Measurements from ENCODE around the gene PAK2.
"Not testable (repeated sequence)": the region's sequence is repeated elsewhere in the genome, so short reads cannot be mapped to it uniquely, and the experiment has no call there.

Gene PAK2

GRCh38 chr3:196843435-196844110 lies 103.9 kb downstream of the PAK2 start:
- DNase-seq (ENCODE audit: low spot score) = no peak

DNA sequence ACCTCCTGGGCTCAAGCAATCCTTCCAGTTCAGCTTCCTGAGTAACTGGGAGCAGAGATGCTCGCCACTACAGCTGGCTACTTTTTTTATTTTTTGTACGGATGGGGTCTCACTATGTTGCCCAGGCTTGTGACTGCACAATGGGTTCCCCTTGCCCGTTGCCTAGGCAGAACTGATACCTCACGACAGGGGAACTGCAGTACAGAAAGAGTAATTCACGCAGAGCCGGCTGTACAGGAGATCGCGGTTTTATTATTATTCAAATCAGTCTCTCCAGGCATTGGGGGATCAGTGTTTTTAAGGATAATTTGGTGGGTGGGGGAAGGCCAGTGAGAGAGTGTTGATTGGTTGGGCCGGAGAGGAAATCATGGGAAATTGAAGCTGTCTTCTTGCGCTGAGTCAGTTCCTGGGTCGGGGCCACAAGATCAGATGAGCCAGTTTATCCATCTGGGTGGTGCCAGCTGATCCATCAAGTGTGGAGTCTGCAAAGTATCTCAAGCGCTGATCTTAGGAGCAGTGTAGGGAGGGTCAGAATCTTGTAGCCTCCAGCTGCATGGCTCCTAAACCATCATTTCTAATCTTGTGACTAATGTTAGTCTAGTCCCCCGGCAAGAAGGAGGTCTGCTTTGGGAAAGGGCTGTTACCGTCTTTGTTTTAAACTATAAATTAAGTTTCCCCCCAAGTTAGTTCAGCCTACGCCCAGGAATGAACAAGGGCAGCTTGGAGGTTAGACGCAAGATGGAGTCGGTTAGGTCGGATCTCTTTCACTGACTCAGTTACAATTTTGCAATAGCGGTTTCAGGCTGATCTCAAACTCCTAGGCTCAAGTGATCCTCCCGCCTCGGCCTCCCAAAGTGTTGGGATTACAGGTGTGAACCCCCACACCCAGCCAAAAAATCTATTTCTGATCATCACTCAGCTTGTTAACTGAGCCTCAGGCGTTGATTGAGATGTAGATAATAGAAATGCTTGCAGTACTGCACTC lies 104.9 kb downstream of the PAK2 start:
- DNase-seq (ENCODE audit: low spot score) = not testable (repeated sequence)

- not testable (repeated sequence) for DNase-seq (ENCODE audit: low spot score)
Measured at GRCh38 chr3:196848375-196848774, 108.7 kb downstream of the PAK2 start.

GRCh38 chr3:196849180-196849741 lies 109.6 kb downstream of the PAK2 start:
- no peak for DNase-seq (ENCODE audit: low spot score)

DNA sequence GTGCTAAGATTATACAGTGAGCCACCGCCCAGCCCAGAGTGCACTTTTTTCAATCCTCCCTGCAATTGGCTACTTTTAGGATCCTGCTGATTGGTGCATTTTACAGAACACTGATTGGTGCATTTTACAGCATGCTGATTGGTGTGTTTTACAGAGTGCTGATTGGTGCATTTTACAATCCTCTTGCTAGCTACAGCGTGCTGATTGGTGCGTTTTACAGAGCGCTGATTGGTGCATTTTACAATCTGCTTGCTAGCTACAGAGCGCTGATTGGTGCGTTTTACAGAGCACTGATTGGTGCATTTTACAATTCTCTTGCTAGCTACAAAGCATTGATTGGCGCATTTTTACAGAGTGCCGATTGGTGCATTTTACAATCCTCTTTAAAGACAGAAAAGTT lies 123.3 kb downstream of the PAK2 start:
- not testable (repeated sequence) for DNase-seq (ENCODE audit: low spot score)

- DNase-seq (ENCODE audit: low spot score) = no peak
Measured at GRCh38 chr3:196867155-196867506, 127.5 kb downstream of the PAK2 start.

DNA sequence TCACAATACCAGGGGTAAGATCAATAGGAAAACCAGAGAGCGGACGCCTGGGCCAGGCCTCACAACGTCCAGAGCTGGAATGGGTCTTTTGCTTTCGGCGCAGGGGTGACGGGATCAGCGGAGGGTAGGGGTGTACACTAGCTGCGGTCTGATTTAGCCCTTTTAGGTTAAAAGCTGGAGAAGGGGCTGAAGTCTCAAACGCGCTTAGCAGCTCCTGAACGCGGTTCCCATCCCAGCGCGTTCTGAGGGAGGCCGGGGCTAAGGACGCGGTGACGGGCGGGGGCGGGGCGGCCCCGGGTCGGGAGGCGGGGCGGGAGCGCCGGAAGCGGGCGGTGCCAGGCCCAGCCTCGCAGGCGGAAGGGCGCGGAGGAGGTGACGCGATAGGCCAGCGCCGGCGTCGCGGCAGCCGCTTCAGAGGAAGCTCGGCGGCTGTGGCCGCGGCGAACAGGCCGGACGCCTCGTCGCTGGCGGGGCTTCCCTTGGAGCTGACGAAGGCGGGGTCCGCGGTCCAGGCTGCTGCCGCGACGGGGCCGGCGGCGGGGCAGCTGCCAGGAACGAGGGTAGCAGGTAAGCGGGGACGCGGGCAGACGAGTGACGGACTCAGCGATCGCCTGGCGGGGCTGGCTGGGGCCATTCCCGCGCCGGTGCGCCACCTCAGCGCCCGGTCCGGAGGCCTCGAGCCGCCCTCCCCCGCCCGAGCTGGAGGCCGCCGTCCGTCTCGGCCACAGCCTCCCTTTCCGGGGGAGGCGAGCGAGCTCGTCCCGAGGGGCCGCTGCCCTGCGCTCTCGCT lies 128.0 kb downstream of the PAK2 start, which contains the start of gene SENP5:
TSS of gene SENP5 (plus strand) at position 414 of the 790 bp plus-strand sequence. CDS start 17,262 bp downstream, outside the sequence.
- peak; percentile 94 for DNase-seq (ENCODE audit: low spot score)

GRCh38 chr3:196868297-196868661 lies 128.6 kb downstream of the PAK2 start:
- peak; percentile 29 for DNase-seq (ENCODE audit: low spot score)

GRCh38 chr3:196872316-196872715 lies 132.7 kb downstream of the PAK2 start:
- DNase-seq (ENCODE audit: low spot score) = no peak

DNA sequence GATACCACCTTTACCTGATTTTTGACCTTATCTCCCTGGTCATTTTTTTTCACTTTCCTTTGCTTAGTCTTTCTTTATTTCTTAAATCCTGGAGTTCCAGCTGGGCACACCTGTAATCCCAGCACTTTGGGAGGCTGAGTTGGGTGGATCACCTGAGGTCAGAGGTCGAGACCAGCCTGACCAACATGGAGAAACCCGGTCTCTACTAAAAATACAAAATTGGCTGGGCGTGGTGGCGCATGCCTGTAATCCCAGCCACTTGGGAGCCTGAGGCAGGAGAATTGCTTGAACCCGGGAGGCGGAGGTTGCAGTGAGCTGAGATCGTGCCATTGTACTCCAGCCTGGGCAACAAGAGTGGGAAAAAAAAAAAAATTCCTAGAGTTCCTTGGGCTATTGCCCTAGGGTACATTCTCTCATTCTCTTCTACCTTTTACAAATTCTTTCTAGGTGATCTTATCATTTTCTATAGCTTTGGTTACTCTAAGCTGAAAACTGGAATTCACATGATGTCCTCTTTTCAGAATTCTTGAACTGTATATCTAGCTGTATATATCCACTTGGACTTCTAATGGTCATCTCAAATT lies 134.9 kb downstream of the PAK2 start:
- not testable (repeated sequence) for DNase-seq (ENCODE audit: low spot score)

DNA sequence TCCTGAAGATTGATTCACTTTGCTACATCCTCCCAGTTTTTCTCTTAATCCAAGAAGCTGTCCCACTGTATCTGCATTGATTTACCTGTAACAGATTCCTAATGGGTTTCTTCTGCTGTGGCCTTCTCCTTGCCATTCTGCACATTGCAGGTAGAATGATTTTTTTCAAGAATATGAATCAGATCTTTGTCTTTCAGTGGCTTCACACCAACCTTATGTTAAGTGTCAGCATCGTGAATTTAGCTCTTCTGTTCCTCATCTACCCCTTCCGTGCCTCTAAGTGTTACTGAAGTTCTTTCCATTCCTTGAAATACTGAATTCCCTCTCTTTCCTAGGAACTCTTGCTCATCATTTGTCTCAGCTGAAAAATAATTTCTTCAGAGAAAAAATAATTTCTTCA lies 135.6 kb downstream of the PAK2 start:
- DNase-seq (ENCODE audit: low spot score) = no peak

Measured in AG08395 (cell line).